GM10248 (cell line): Measurements from ENCODE around the gene PHF20.

Experiments
- CTCF ChIA-PET: fragments of 300-600 bp; sonication (Branson Sonifier 250); formaldehyde crosslinking; extraction: SDS; loops from one replicate; lab custom pipeline; 2021; ENCODE audit warnings: antibody characterized with exemption; lab: Yijun Ruan, JAX
- POLR2A ChIA-PET: fragments of 350-650 bp; sonication (Branson Sonifier 250); formaldehyde crosslinking; extraction: SDS; loops from one replicate; lab custom pipeline; 2020; ENCODE audit warnings: antibody characterized with exemption; lab: Yijun Ruan, JAX
- DNase-seq: peaks from one replicate; pipeline ENCODE4 v3.0.0; 2012; ENCODE audit errors: extremely low spot score
- TF ChIP-seq, protein P1 (sequence below): IDR thresholded peaks from 2 replicates; pipeline ENCODE4 v1.5.1; 2012; ENCODE audit warnings: mild to moderate bottlenecking, low read depth; ENCODE audit errors: extremely low read depth, missing control alignments, control extremely low read depth

PHF20 gene

DNA sequence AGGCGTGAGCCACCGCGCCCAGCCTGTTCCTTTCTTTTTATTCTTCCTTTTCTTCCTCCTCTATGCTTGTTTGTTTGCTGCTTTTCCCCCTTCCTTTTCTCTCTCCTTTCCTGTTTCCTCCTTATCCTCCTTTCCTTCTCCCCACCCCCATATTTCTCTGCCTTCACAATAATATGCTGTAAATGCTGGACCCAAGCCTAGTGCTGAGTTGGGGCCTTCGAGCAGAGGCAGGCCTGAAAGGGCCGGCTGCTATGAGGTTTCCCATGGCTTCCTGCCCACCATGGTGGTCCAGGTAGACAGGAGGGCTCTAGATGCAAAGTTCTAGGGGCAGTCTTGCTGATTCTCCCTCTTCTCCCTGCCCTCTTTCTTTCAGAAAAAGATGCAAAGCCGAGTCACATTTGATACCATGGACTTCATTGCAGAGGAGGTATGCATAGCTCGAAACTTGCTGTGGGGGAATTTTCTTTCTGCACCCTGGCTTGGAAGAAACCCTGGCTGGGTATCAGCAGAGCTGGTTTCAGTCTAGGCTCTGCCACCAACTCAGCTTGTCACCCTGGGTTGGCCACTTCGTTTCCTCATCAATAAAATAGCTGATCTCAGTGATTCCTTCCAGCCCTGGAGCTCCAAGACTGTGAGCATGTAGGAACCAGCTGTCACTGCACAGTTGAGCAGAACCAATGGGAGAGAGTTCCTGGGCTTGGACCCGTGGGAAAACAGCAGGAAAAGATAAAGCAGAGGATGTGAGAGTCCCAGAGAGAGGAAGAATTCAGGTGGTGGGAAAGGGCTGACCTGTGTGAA, 204.0 kb downstream of the PHF20 start:
- POLR2A ChIA-PET, result interaction anchor here (0.5 kb wide), 1 partner anchor 10 kb away, joined by 3 read pairs; no protein-coding TSS in a partner anchor
- TF ChIP-seq, protein P1, sequence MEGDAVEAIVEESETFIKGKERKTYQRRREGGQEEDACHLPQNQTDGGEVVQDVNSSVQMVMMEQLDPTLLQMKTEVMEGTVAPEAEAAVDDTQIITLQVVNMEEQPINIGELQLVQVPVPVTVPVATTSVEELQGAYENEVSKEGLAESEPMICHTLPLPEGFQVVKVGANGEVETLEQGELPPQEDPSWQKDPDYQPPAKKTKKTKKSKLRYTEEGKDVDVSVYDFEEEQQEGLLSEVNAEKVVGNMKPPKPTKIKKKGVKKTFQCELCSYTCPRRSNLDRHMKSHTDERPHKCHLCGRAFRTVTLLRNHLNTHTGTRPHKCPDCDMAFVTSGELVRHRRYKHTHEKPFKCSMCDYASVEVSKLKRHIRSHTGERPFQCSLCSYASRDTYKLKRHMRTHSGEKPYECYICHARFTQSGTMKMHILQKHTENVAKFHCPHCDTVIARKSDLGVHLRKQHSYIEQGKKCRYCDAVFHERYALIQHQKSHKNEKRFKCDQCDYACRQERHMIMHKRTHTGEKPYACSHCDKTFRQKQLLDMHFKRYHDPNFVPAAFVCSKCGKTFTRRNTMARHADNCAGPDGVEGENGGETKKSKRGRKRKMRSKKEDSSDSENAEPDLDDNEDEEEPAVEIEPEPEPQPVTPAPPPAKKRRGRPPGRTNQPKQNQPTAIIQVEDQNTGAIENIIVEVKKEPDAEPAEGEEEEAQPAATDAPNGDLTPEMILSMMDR, result no peak
- CTCF ChIA-PET, result interaction anchor here (1.0 to 10.3 kb wide), 7 partner anchors 18 to 227 kb away, joined by 3 to 140 read pairs (median 3); partner anchors contain the start of gene SCAND1
- DNase-seq, result no peak

DNA sequence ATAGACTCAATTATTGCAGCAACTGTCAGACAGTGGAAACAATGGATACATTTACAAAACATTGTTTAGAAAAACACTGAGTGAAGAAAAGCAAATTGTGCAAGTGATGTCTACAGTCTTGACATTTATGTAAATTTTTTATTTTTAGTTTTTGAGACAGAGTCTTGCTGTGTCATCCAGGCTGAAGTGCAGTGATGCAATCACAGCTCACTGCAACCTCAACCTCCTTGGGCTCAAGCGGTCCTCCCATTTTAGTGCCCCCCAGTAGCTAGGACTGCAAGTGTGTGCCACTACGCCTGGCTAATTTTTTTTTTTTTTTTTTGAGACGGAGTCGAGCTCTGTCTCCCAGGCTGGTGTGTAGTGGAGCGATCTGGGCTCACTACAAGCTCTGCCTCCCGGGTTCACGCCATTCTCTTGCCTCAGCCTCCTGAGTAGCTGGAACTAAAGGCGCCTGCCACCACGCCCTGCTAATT, 206.3 kb downstream of the PHF20 start:
- TF ChIP-seq, protein P1, result no peak
- POLR2A ChIA-PET, result no interaction called here
- CTCF ChIA-PET, result interaction anchor here (1.2 to 10.3 kb wide), 4 partner anchors 15 to 180 kb away, joined by 3 to 140 read pairs (median 7); no protein-coding TSS in a partner anchor
- DNase-seq, result no peak

DNA sequence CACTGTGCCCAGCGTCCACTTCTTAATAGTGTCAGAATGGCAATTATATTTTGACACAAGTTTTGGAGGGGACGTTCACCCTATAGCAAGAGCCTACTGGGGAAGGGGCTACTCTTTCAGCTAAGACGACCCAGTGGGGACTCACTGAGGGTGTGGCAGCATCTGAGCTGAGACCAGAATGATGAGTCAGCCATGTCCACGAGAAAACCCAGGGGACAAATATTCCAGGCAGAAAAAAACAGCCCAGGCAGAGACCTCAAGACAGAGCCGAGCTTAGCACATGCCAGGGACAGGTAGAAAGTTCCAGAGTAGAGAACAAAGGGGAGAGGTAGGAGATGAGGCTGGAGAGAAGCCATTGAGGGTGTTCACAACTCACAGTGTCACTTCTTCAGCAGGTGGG, 207.7 kb downstream of the PHF20 start:
- no peak for DNase-seq
- POLR2A ChIA-PET, result no interaction called here
- CTCF ChIA-PET, result interaction anchor here (0.6 to 10.3 kb wide), 4 partner anchors 14 to 177 kb away, joined by 3 to 140 read pairs (median 6); partner anchors contain the start of gene SCAND1
- TF ChIP-seq, protein P1, result no peak

DNA sequence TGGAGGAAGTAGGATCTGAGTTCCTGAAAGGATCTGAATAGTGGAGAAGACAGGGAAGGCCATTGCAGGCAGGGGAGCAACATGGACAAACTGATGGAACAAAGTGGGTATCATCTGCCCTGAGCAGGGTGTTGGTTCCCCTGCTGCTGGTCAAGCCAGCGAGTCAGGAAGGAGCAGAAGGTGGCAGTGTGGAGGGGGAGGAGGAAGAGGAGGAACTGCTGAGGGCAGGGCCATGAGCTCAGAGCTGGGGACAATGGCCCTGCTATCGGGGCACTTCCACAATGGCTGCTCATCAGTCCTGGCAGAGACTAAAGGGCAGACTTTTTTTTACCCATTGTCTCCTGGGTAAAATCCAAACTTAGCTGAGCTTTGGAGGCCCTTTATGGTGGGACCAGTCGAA, 210.2 kb downstream of the PHF20 start:
- DNase-seq, result no peak
- CTCF ChIA-PET, result interaction anchor here (1.1 to 10.3 kb wide), 7 partner anchors 11 to 221 kb away, joined by 3 to 140 read pairs (median 6); partner anchors contain the start of gene SCAND1
- POLR2A ChIA-PET, result no interaction called here
- TF ChIP-seq, protein P1, result no peak

DNA sequence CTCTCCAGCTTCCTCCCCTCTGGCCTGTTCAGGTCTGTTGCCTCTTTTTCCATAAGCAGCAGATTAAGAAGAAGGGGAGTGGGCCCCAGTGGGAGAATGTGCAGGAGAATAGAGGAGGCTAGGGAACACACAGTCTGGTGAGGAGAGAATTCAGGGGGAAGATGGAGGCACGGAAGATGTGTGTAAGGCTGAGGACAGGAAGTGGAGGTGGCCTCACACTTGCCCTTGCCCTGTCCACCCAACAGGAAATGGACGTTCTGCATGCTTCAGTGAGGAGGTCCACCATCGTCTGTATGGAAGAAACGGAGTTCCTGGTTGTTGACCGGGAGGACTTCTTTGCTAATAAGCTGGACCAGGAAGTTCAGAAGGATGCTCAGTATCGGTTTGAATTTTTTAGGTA, 212.6 kb downstream of the PHF20 start:
- ChIA-PET POLR2A (no interaction called here), CTCF (interaction anchor here (1.0 to 10.3 kb wide), 6 partner anchors 9 to 215 kb away, joined by 3 to 140 read pairs (median 10); partner anchors contain the start of gene SCAND1)
- TF ChIP-seq, protein P1, result no peak
- no peak for DNase-seq

DNA sequence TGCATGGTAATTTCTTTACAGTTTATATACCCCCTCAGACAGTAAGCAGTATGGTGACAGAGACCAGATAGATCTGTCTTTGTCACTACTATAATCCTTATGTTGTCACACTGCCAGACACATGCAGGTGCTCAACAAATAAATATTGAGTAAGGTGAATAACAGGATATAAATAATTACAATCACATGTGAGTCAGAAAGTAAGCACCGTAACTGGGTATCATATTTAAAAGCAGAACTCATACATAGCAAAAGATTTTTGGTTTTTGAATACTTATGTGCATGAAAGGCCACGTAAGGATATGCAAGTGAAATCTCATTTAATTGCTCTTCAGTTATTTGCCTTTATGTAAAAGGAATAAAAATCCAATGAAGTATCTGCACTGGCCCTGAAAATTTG, 214.0 kb downstream of the PHF20 start:
- no peak for DNase-seq
- CTCF ChIA-PET, result interaction anchor here (1.1 to 3.4 kb wide), 3 partner anchors 26 to 158 kb away, joined by 3 to 23 read pairs (median 3); no protein-coding TSS in a partner anchor
- TF ChIP-seq, protein P1, result no peak
- POLR2A ChIA-PET, result interaction anchor here (0.7 kb wide), 1 partner anchor 10 kb away, joined by 3 read pairs; no protein-coding TSS in a partner anchor
